H9 (cell line): ENCODE results near the gene BORCS8. TPM values are rescaled to one million over a fixed set of nuclear protein-coding genes. Genes with fewer than 3 reads are reported as not detected.

Source experiments
- DNase-seq: peaks from one replicate; pipeline ENCODE4 v3.0.0-alpha.2; 2017
- H2AFZ ChIP-seq: one replicate; pipeline ENCODE4 v1.6.1; 2013; ENCODE audit warnings: mild to moderate bottlenecking, low read length, control low read depth, moderate library complexity
- H2AK5ac ChIP-seq: 2 replicates; pipeline ENCODE4 v1.6.1; 2013; ENCODE audit warnings: low read length, control low read depth, mixed read lengths; ENCODE audit not compliant: insufficient read length
- H2BK120ac ChIP-seq: one replicate; pipeline ENCODE4 v1.6.1; 2013; ENCODE audit warnings: low read depth, mild to moderate bottlenecking, low read length, control low read depth, inconsistent platforms; ENCODE audit not compliant: poor library complexity, severe bottlenecking
- H2BK12ac ChIP-seq: 2 replicates; pipeline ENCODE4 v1.6.1; 2013; ENCODE audit warnings: low read length, control low read depth, mixed read lengths, low read depth; ENCODE audit not compliant: insufficient read length
- H2BK15ac ChIP-seq: 2 replicates; pipeline ENCODE4 v1.6.1; 2013; ENCODE audit warnings: low read depth, low read length, control low read depth
- H2BK20ac ChIP-seq: one replicate; pipeline ENCODE4 v1.6.1; 2013; ENCODE audit warnings: low read depth, mild to moderate bottlenecking, low read length, control low read depth, inconsistent platforms; ENCODE audit not compliant: poor library complexity, severe bottlenecking
- H2BK5ac ChIP-seq: 2 replicates; pipeline ENCODE4 v1.6.1; 2013; ENCODE audit warnings: low read length, control low read depth, mixed read lengths; ENCODE audit not compliant: insufficient read length
- H3K14ac ChIP-seq: 2 replicates; pipeline ENCODE4 v1.6.1; 2013; ENCODE audit warnings: low read length, control low read depth; ENCODE audit not compliant: insufficient read depth
- H3K18ac ChIP-seq: 2 replicates; pipeline ENCODE4 v1.6.1; 2013; ENCODE audit warnings: low read depth, mild to moderate bottlenecking, mixed read lengths, low read length, control low read depth; ENCODE audit not compliant: insufficient read length
- H3K23ac ChIP-seq: 2 replicates; pipeline ENCODE4 v1.6.1; 2013; ENCODE audit warnings: low read length, control low read depth, mixed read lengths, low read depth; ENCODE audit not compliant: insufficient read length
- H3K23me2 ChIP-seq: 2 replicates; pipeline ENCODE4 v1.6.1; 2013; ENCODE audit warnings: low read depth, mild to moderate bottlenecking, mixed read lengths, low read length, control low read depth; ENCODE audit not compliant: insufficient read length, poor library complexity, severe bottlenecking
- H3K27ac ChIP-seq: 2 replicates; pipeline ENCODE4 v1.5.1; 2013; ENCODE audit warnings: low read length, control low read depth, mixed read lengths, low read depth; ENCODE audit not compliant: insufficient read length
- H3K27me3 ChIP-seq: 2 replicates; pipeline ENCODE4 v1.6.1; 2013; ENCODE audit warnings: low read length, control low read depth, inconsistent platforms; ENCODE audit not compliant: insufficient read depth
- H3K4ac ChIP-seq: 2 replicates; pipeline ENCODE4 v1.6.1; 2013; ENCODE audit warnings: low read depth, mild to moderate bottlenecking, control low read depth, inconsistent platforms, low read length, moderate library complexity
- H3K4me1 ChIP-seq: 2 replicates; pipeline ENCODE4 v1.6.1; 2013; ENCODE audit warnings: low read length, control low read depth, inconsistent platforms; ENCODE audit not compliant: insufficient read depth
- H3K4me2 ChIP-seq: 2 replicates; pipeline ENCODE4 v1.6.1; 2013; ENCODE audit warnings: low read length, control low read depth, mixed read lengths; ENCODE audit not compliant: insufficient read length, insufficient read depth
- H3K56ac ChIP-seq: 2 replicates; pipeline ENCODE4 v1.6.1; 2013; ENCODE audit warnings: low read depth, mild to moderate bottlenecking, mixed read lengths, low read length, control low read depth; ENCODE audit not compliant: insufficient read length
- H3K79me1 ChIP-seq: 2 replicates; pipeline ENCODE4 v1.6.1; 2013; ENCODE audit warnings: low read depth, mild to moderate bottlenecking, moderate library complexity, low read length, control low read depth, inconsistent platforms; ENCODE audit not compliant: insufficient read depth, poor library complexity, severe bottlenecking
- H3K79me2 ChIP-seq: 2 replicates; pipeline ENCODE4 v1.6.1; 2013; ENCODE audit warnings: low read length, control low read depth, inconsistent platforms; ENCODE audit not compliant: insufficient read depth
- H3K9ac ChIP-seq: 2 replicates; pipeline ENCODE4 v1.6.1; 2013; ENCODE audit warnings: low read length, control low read depth, mixed read lengths; ENCODE audit not compliant: insufficient read length; ENCODE audit errors: extremely low read depth
- H3K9me3 ChIP-seq: one replicate; pipeline ENCODE4 v1.6.1; 2013; ENCODE audit warnings: low read depth, low read length, inconsistent platforms; ENCODE audit not compliant: control insufficient read depth
- H3T11ph ChIP-seq: one replicate; pipeline ENCODE4 v1.6.1; 2013; ENCODE audit warnings: mild to moderate bottlenecking, low read length, control low read depth, inconsistent platforms
- H4K20me1 ChIP-seq: one replicate; pipeline ENCODE4 v1.6.1; 2013; ENCODE audit not compliant: control insufficient read depth, insufficient read length, insufficient read depth
- H4K5ac ChIP-seq: 2 replicates; pipeline ENCODE4 v1.6.1; 2013; ENCODE audit warnings: low read depth, mild to moderate bottlenecking, mixed read lengths, low read length, control low read depth; ENCODE audit not compliant: insufficient read length
- H4K8ac ChIP-seq: replicated peaks from 2 replicates; pipeline ENCODE4 v1.6.1; 2013; ENCODE audit warnings: low read length, control low read depth, mixed read lengths, low read depth; ENCODE audit not compliant: insufficient read length
- H4K91ac ChIP-seq: 2 replicates; pipeline ENCODE4 v1.6.1; 2013; ENCODE audit warnings: low read depth, mild to moderate bottlenecking, moderate library complexity, mixed read lengths, low read length, control low read depth; ENCODE audit not compliant: insufficient read length
- H3K27ac Mint-ChIP-seq, 3 experiments: 2 replicates in 2 of 3; 3 replicates in 1 of 3; pipeline ENCODE4 v1.8.0; 2020 to 2021; ENCODE audit warnings: mixed read lengths in 3 of 3, mild to moderate bottlenecking in 1 of 3, moderate library complexity in 1 of 3
- H3K27me3 Mint-ChIP-seq: 2 replicates; pipeline ENCODE4 v1.8.0; 2021; ENCODE audit warnings: low read depth, mild to moderate bottlenecking, moderate library complexity, mixed read lengths
- H3K36me3 Mint-ChIP-seq, 3 experiments: 2 replicates in 2 of 3; 3 replicates in 1 of 3; pipeline ENCODE4 v1.8.0; 2020 to 2021; ENCODE audit warnings: low read depth in 3 of 3, mixed read lengths in 3 of 3; ENCODE audit not compliant: insufficient read depth in 1 of 3
- H3K4me1 Mint-ChIP-seq, 2 experiments: 2 replicates each; pipeline ENCODE4 v1.8.0; 2020; ENCODE audit warnings: mixed read lengths in 2 of 2
- H3K4me3 Mint-ChIP-seq, 2 experiments: 2 replicates in 1 of 2; 3 replicates in 1 of 2; pipeline ENCODE4 v1.8.0; 2020 to 2021; ENCODE audit warnings: mild to moderate bottlenecking in 2 of 2, mixed read lengths in 2 of 2, moderate library complexity in 1 of 2
- H3K9me3 Mint-ChIP-seq, 2 experiments: 2 replicates in 1 of 2; 3 replicates in 1 of 2; pipeline ENCODE4 v1.8.0; 2020; ENCODE audit warnings: mild to moderate bottlenecking in 2 of 2, mixed read lengths in 2 of 2, moderate library complexity in 1 of 2
- CTCF ChIP-seq: fragments of 200-600 bp; sonication (generic); conservative IDR thresholded peaks from 3 replicates; pipeline ENCODE4 v1.8.0; 2021; ENCODE audit warnings: antibody characterized with exemption, mild to moderate bottlenecking
- WGBS: extraction: QIAGEN DNeasy Blood & Tissue Kit; methylation state at CpG from one replicate; pipeline ENCODE4 v1.1.7; 2013; ENCODE audit warnings: missing lambda C conversion rate, low lambda C conversion rate, mixed read lengths; ENCODE audit not compliant: insufficient read length; ENCODE audit errors: extremely low coverage; 5-methylcytosine and 5-hydroxymethylcytosine counted together
- total RNA-seq: library from RNA; stranded (reverse); gene quantifications from 2 replicates; pipeline ENCODE4 v1.2.1, GENCODE V29; 2021

BORCS8 gene
- total RNA-seq, 1 experiment from 2014 or later: 20.4 TPM

- H3K4me1 ChIP-seq: no peaks in the 10 kb centered on the region
- H4K5ac ChIP-seq: no peak overlapping the region
- no peak overlapping the region for H2AK5ac ChIP-seq
- no peak overlapping the region for H3K4me2 ChIP-seq
- no peaks in the 10 kb centered on the region for H3K9me3 ChIP-seq
- no peak overlapping the region for H4K91ac ChIP-seq
- no peak overlapping the region for H3T11ph ChIP-seq
- no peak overlapping the region for H2AFZ ChIP-seq
- H3K79me1 ChIP-seq: no peaks in the 10 kb centered on the region
- TF ChIP-seq CTCF: no peak
- H3K14ac ChIP-seq: no peak overlapping the region
- H4K8ac ChIP-seq: no peak overlapping the region
- no peak overlapping the region for H2BK12ac ChIP-seq
- peaks cover 4% of the 10 kb centered on the region; the same call in 1 of the 2 replicates for H3K27me3 ChIP-seq
- H4K20me1 ChIP-seq: no peaks in the 10 kb centered on the region
- H2BK120ac ChIP-seq: no peak overlapping the region
- no peak overlapping the region for H2BK20ac ChIP-seq
- H3K56ac ChIP-seq: no peak overlapping the region
- H3K23me2 ChIP-seq: no peaks in the 10 kb centered on the region
- H2BK15ac ChIP-seq: no peak overlapping the region
- no CpG with 5 or more reads among the region's 6 CpGs for WGBS
- Mint-ChIP-seq H3K27ac (no peak overlapping the region), H3K9me3 (peaks cover 0 to 9% of the 10 kb centered on the region in 2 experiments; a peak in 3 of 5 replicates), H3K4me3 (peak overlapping the region in 1 of 2 experiments; percentile 44; a peak in 1 of 5 replicates), H3K36me3 (no peaks in the 10 kb centered on the region), H3K4me1 (peaks cover 0 to 3% of the 10 kb centered on the region in 2 experiments; a peak in 1 of 4 replicates), H3K27me3 (peaks cover 87% of the 10 kb centered on the region)
- no peak overlapping the region for H2BK5ac ChIP-seq
- no peaks in the 10 kb centered on the region for H3K79me2 ChIP-seq
- H3K18ac ChIP-seq: no peak overlapping the region
- H3K4ac ChIP-seq: no peak overlapping the region
- H3K27ac ChIP-seq: no peak overlapping the region
- H3K23ac ChIP-seq: no peak overlapping the region
- no peak overlapping the region for H3K9ac ChIP-seq
- DNase-seq: no peak
Measured at GRCh38 chr19:19223636-19224035, 31.7 kb upstream of the BORCS8 start.
